Measurements from ENCODE around the gene SEMA4B.
A peak's percentile ranks its signal among the peaks of the same experiment; 100 is the strongest.

SEMA4B gene, protein sequence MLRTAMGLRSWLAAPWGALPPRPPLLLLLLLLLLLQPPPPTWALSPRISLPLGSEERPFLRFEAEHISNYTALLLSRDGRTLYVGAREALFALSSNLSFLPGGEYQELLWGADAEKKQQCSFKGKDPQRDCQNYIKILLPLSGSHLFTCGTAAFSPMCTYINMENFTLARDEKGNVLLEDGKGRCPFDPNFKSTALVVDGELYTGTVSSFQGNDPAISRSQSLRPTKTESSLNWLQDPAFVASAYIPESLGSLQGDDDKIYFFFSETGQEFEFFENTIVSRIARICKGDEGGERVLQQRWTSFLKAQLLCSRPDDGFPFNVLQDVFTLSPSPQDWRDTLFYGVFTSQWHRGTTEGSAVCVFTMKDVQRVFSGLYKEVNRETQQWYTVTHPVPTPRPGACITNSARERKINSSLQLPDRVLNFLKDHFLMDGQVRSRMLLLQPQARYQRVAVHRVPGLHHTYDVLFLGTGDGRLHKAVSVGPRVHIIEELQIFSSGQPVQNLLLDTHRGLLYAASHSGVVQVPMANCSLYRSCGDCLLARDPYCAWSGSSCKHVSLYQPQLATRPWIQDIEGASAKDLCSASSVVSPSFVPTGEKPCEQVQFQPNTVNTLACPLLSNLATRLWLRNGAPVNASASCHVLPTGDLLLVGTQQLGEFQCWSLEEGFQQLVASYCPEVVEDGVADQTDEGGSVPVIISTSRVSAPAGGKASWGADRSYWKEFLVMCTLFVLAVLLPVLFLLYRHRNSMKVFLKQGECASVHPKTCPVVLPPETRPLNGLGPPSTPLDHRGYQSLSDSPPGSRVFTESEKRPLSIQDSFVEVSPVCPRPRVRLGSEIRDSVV

DNA sequence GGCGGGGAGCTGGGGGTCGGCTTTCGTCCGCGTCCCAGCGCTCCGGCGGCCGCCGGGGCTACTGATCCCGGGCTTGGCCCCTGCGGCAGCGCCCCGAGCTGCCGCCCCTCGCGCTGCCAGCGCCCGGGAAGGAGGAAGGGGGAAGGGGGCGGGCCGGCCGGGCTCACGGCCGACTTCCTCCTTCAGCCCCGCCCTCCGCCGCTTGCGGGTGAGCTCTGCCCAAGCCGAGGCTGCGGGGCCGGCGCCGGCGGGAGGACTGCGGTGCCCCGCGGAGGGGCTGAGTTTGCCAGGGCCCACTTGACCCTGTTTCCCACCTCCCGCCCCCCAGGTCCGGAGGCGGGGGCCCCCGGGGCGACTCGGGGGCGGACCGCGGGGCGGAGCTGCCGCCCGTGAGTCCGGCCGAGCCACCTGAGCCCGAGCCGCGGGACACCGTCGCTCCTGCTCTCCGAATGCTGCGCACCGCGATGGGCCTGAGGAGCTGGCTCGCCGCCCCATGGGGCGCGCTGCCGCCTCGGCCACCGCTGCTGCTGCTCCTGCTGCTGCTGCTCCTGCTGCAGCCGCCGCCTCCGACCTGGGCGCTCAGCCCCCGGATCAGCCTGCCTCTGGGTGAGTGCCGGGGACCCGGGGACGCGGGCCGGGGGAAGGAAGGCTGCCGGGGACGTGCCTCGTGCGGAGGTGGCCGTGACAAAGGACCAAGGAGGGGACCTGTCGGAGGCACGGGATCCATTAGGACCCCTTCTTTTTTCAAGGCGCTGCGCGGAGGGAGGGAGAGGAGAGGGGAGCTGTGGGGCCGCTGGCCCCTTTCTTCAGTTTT lies at the start of gene SEMA4B:
Gene SEMA4B (plus strand): TSS at position 201 of the 814 bp plus-strand sequence. CDS start 249 bp downstream, at position 450.
- Histone ChIP-seq H3K36me3 (ENCODE audit: control insufficient read depth, insufficient read depth, low read length) (peaks cover 6% of the 10 kb centered on the region), H3K4me3 (replicated peaks; ENCODE audit: low read depth, low read length) (peak within 1 kb of the TSS; percentile 80), H3K27me3 (replicated peaks; ENCODE audit: control insufficient read depth, insufficient read depth, low read length) (no peaks in the 10 kb centered on the region)
- peak; percentile 78 for DNase-seq (ENCODE audit: extremely low read depth, insufficient read length)
- TF ChIP-seq, protein P1, sequence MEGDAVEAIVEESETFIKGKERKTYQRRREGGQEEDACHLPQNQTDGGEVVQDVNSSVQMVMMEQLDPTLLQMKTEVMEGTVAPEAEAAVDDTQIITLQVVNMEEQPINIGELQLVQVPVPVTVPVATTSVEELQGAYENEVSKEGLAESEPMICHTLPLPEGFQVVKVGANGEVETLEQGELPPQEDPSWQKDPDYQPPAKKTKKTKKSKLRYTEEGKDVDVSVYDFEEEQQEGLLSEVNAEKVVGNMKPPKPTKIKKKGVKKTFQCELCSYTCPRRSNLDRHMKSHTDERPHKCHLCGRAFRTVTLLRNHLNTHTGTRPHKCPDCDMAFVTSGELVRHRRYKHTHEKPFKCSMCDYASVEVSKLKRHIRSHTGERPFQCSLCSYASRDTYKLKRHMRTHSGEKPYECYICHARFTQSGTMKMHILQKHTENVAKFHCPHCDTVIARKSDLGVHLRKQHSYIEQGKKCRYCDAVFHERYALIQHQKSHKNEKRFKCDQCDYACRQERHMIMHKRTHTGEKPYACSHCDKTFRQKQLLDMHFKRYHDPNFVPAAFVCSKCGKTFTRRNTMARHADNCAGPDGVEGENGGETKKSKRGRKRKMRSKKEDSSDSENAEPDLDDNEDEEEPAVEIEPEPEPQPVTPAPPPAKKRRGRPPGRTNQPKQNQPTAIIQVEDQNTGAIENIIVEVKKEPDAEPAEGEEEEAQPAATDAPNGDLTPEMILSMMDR (IDR thresholded peaks at IDR 0.05; ENCODE audit: insufficient read depth, low read length, poor library complexity, severe bottlenecking): no peak

DNA sequence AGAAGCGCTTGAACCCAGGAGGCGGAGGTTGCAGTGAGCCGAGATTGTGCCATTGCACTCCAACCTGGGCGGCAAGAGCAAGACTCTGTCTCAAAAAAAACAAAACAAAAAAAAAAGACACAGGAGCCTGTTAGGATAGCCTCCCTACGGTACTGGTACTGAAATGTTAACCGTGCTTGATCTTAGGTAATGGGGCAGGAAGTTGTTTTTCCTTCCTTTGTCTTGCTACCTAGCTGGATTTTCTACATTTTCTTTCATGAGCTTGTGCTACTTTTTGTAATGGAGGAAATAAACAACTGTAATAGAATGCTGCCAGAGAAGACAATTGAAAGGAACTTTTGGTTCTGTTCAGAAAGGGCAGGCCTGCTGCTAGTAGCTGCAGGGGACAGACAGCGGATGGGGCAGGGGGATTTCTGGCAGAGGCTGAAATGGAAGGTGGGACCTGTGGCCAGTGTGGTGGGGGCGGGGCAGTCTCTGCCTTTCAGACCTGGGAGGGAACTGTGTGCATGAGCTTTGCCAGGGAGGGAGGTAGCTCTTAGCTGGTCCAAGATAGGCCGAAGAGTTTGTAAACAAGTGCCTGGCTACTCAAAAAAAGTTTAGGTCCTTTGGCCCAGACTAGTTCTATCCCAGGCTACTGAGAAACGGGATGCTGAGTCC lies 49.0 kb upstream of the SEMA4B start:
- Histone ChIP-seq H3K27me3 (replicated peaks; ENCODE audit: control insufficient read depth, insufficient read depth, low read length) (no peaks in the 10 kb centered on the region), H3K4me3 (replicated peaks; ENCODE audit: low read depth, low read length) (no peak overlapping the region), H3K36me3 (ENCODE audit: control insufficient read depth, insufficient read depth, low read length) (no peaks in the 10 kb centered on the region)
- TF ChIP-seq, protein P1 (IDR thresholded peaks at IDR 0.05; ENCODE audit: insufficient read depth, low read length, poor library complexity, severe bottlenecking): no peak
- DNase-seq (ENCODE audit: extremely low read depth, insufficient read length): no peak

DNA sequence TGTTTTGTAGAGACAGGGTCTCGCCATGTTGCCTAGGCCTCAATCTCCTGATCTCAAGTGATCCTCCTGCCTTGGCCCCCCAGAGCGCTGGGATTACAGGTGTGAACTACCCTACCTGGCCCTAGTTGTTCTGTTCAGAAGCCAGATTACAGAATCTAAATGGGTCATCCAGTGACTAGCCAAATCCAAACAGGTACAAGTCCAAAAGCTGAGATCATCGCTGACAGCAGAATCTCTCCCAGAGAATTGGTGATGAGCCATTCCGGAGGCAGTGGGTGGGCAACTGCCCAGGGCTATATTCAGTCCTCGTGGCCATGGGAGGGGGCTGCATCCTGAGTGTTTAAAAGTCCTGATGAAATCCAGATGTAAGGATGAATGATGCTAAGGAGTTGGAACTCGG lies 47.5 kb upstream of the SEMA4B start:
- H3K36me3 ChIP-seq (ENCODE audit: control insufficient read depth, insufficient read depth, low read length): no peaks in the 10 kb centered on the region
- H3K4me3 ChIP-seq (replicated peaks; ENCODE audit: low read depth, low read length): no peak overlapping the region
- no peak for DNase-seq (ENCODE audit: extremely low read depth, insufficient read length)
- TF ChIP-seq, protein P1 (IDR thresholded peaks at IDR 0.05; ENCODE audit: insufficient read depth, low read length, poor library complexity, severe bottlenecking): no peak
- no peaks in the 10 kb centered on the region for H3K27me3 ChIP-seq (replicated peaks; ENCODE audit: control insufficient read depth, insufficient read depth, low read length)

DNA sequence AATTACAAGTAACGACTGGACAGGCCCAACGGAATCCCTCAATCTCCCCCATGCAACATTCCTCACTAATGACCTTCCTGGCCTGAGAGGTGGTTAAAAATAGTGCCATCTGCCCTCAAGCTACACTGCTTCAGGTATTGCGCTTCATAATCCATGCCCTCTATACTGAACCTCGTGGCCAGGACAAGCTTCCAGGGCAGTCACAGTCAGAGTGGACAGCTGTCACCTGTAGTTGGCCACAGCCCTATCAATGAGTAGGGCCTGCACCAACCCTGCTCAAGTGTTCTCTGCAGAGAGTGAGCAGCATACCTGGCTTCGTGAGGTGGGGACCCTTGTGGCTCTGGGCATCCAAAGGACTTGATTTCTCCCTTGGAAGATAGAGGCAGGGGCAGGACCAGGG lies 46.9 kb upstream of the SEMA4B start:
- H3K36me3 ChIP-seq (ENCODE audit: control insufficient read depth, insufficient read depth, low read length): no peaks in the 10 kb centered on the region
- H3K4me3 ChIP-seq (replicated peaks; ENCODE audit: low read depth, low read length): no peak overlapping the region
- no peaks in the 10 kb centered on the region for H3K27me3 ChIP-seq (replicated peaks; ENCODE audit: control insufficient read depth, insufficient read depth, low read length)
- DNase-seq (ENCODE audit: extremely low read depth, insufficient read length): no peak
- TF ChIP-seq, protein P1 (IDR thresholded peaks at IDR 0.05; ENCODE audit: insufficient read depth, low read length, poor library complexity, severe bottlenecking): no peak
